Measurements from ENCODE around the gene NDUFS1. TPM values are rescaled to one million over a fixed set of nuclear protein-coding genes. Genes with fewer than 3 reads are reported as not detected.
"Not testable (repeated sequence)": the region's sequence is repeated elsewhere in the genome, so short reads cannot be mapped to it uniquely, and the experiment has no call there.

The NDUFS1 gene
- total RNA-seq, 4 donors from 2014 or later = 50.9 to 162 (median 82.8) TPM

DNA sequence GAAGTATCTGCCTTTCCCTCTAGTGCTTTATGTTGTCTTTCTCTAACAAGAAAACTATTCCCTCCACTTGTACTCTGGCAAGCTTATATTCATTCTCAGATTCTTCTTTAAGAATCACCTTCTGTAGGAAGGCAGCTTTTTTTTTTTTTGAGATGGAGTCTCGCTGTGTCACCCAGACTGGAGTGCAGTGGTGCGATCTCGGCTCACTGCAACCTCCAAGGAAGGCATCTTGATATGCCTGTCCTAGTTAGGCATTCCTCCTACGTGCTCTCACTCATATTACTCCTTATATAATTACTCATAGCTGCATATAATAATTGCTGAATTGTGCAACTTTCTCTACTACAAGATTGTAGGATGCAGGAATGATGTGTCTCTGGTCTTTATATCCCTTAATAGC lies 15.8 kb downstream of the NDUFS1 start:
- 95 to 98% methylated on average over 4 of the region's 4 CpGs for WGBS, 2 donors
- Histone ChIP-seq H3K27ac (no peak overlapping the region), H3K4me3 (replicated peaks in 1 of 3) (no peak overlapping the region), H3K9me3 (no peaks in the 10 kb centered on the region), H3K4me1 (no peaks in the 10 kb centered on the region), H3K36me3 (peaks cover 48 to 85% of the 10 kb centered on the region in 2 donors), H3K27me3 (no peaks in the 10 kb centered on the region)
- DNase-seq = no peak
- intact Hi-C loops (cut with DNase I) = no loop called here
- no peak for TF ChIP-seq POLR2A (IDR thresholded peaks at IDR 0.05)
- TF ChIP-seq, protein P1, sequence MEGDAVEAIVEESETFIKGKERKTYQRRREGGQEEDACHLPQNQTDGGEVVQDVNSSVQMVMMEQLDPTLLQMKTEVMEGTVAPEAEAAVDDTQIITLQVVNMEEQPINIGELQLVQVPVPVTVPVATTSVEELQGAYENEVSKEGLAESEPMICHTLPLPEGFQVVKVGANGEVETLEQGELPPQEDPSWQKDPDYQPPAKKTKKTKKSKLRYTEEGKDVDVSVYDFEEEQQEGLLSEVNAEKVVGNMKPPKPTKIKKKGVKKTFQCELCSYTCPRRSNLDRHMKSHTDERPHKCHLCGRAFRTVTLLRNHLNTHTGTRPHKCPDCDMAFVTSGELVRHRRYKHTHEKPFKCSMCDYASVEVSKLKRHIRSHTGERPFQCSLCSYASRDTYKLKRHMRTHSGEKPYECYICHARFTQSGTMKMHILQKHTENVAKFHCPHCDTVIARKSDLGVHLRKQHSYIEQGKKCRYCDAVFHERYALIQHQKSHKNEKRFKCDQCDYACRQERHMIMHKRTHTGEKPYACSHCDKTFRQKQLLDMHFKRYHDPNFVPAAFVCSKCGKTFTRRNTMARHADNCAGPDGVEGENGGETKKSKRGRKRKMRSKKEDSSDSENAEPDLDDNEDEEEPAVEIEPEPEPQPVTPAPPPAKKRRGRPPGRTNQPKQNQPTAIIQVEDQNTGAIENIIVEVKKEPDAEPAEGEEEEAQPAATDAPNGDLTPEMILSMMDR (IDR thresholded peaks at IDR 0.05) = no peak

DNA sequence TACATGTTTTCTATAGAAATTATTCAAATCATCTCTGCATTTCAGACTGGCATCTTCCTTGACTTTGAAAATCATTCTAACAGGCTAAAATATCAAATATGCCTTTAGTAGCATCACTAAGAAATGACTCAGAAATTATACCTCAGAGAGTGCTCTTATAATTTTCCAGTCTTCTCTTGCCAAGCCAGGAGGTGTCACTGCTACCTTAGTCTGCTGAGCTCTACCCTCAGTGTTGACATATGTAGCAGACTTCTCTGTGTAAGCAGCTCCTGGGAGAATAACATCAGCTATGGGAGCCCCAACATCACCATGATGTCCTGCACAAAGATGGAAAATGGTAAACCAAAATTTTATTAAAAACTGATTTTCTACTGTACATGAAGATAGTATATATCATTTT lies 31.6 kb downstream of the NDUFS1 start:
- intact Hi-C loops (cut with DNase I) = no loop called here
- H3K4me3 ChIP-seq (replicated peaks in 1 of 3) = no peak overlapping the region
- no peaks in the 10 kb centered on the region for H3K4me1 ChIP-seq
- H3K27me3 ChIP-seq = no peaks in the 10 kb centered on the region
- no peak overlapping the region for H3K27ac ChIP-seq
- DNase-seq = no peak
- TF ChIP-seq, protein P1 (IDR thresholded peaks at IDR 0.05) = no peak
- TF ChIP-seq POLR2A (IDR thresholded peaks at IDR 0.05) = no peak
- H3K9me3 ChIP-seq = no peaks in the 10 kb centered on the region
- peaks cover 83% of the 10 kb centered on the region in 2 donors for H3K36me3 ChIP-seq

DNA sequence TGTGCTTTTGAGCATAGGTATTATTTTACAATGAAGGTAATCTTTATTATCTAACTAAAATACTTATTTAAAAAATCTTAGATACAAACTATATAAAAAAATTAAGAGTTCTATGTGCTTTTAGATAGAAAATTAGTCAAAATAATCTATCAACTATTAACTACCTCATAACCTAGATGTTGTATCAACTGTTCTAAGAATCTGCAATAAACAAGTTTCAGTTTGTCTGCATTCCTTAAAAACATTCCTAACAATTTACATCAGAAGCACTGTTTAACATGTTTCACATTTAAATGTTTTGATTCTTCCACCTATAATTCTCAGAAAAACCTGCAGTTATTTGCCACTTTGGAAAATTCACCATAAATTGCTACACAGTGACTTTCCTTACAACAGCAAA lies 33.3 kb downstream of the NDUFS1 start:
- no peak overlapping the region for H3K4me3 ChIP-seq (replicated peaks in 1 of 3)
- H3K27me3 ChIP-seq = no peaks in the 10 kb centered on the region
- H3K4me1 ChIP-seq = no peaks in the 10 kb centered on the region
- TF ChIP-seq, protein P1 (IDR thresholded peaks at IDR 0.05) = no peak
- no peak for TF ChIP-seq POLR2A (IDR thresholded peaks at IDR 0.05)
- H3K9me3 ChIP-seq = no peaks in the 10 kb centered on the region
- peaks cover 81 to 88% of the 10 kb centered on the region in 2 donors for H3K36me3 ChIP-seq
- intact Hi-C loops (cut with DNase I) = no loop called here
- H3K27ac ChIP-seq = no peak overlapping the region
- no peak for DNase-seq

DNA sequence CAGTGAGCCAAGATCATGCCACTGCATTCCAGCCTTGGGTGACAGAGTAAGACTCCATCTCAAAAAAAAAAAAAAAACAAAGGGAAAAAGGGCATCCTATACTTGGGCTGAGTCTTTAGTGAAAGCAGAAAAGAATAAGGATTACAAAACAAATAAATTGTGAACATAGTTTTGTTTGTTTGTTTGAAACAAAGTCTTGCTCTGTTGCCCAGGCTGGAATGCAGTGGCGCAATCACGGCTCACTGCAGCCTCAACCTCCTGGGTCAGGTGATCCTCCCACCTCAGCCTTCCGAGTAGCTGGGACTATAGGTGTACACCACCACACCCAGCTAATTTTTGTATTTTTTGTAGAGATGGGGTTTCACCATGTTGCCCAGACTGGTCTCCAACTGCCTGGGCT lies 36.7 kb downstream of the NDUFS1 start:
- H3K27ac ChIP-seq; H3K4me3 ChIP-seq (replicated peaks in 1 of 3); DNase-seq; intact Hi-C loops (cut with DNase I); H3K27me3 ChIP-seq; H3K4me1 ChIP-seq; H3K9me3 ChIP-seq: not testable (repeated sequence)
- peaks cover 59 to 71% of the 10 kb centered on the region in 2 donors for H3K36me3 ChIP-seq
- 95 to 96% methylated on average over 3 of the region's 3 CpGs for WGBS, 2 donors

DNA sequence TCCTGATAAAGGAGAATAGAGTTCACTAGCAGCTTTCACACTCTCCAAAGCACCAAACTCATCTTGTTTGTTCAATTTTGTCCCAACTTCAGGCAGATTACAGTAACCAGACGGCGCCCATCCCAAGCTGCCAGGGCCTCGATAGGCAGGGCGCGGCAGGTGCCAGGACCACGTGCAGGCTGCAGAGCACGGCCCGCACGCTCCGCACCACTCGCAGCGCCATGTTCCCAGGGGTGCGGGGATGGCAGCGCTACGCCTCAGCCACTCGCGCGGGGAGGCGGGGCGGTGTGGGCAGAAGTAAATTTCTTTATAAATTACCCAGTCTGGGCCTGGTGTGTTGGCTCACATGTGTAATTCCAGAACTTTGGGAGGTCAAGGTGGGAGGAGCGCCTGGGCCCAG lies 43.0 kb downstream of the NDUFS1 start:
- H3K9me3 ChIP-seq = no peaks in the 10 kb centered on the region
- 91 to 94% methylated on average over 20 to 21 of the region's 21 CpGs for WGBS, 2 donors

More for the DNA sequence above, 43.0 kb downstream of the NDUFS1 start:
- DNase-seq = no peak
- Histone ChIP-seq H3K27ac (no peak overlapping the region), H3K4me1 (no peaks in the 10 kb centered on the region), H3K4me3 (replicated peaks in 1 of 3) (no peak overlapping the region), H3K27me3 (no peaks in the 10 kb centered on the region), H3K36me3 (peaks cover 13 to 16% of the 10 kb centered on the region in 2 donors)
- TF ChIP-seq POLR2A (IDR thresholded peaks at IDR 0.05) = no peak
- TF ChIP-seq, protein P1 (IDR thresholded peaks at IDR 0.05) = no peak
- intact Hi-C loops (cut with DNase I) = no loop called here

Data from thyroid gland (tissue), 4 donors.